Measurements from ENCODE around the gene ATP5PO. TPM values are rescaled to one million over a fixed set of nuclear protein-coding genes. Genes with fewer than 3 reads are reported as not detected.
A peak's percentile ranks its signal among the peaks of the same experiment; 100 is the strongest.

Gene ATP5PO
- total RNA-seq, 1 experiment from 2014 or later = 232 TPM

- intact Hi-C loops (cut with micrococcal nuclease; ENCODE audit: unreplicated experiment) = no loop called here
- no TSS peak for BruUV-seq (replicated peaks)
- Mint-ChIP-seq H3K4me3 (ENCODE audit: unreplicated experiment) (no peak overlapping the region), H3K27me3 (ENCODE audit: insufficient read depth, unreplicated experiment) (no peaks in the 10 kb centered on the region), H3K36me3 (ENCODE audit: insufficient read depth, unreplicated experiment) (peaks cover 11% of the 10 kb centered on the region), H3K27ac (ENCODE audit: unreplicated experiment) (peak overlapping the region; percentile 2), H3K9me3 (ENCODE audit: unreplicated experiment) (peaks cover 27% of the 10 kb centered on the region), H3K4me1 (ENCODE audit: low read depth, unreplicated experiment) (peaks cover 23% of the 10 kb centered on the region)
- POLR2A ChIA-PET = no interaction called here
- H3K4me3 ChIP-seq (ENCODE audit: low read depth, low read length) = no peak overlapping the region
- DNase-seq = no peak
- no peaks in the 10 kb centered on the region for H3K36me3 ChIP-seq (ENCODE audit: control insufficient read depth, insufficient read depth, low read length)
- no peaks in the 10 kb centered on the region for H3K27me3 ChIP-seq (replicated peaks; ENCODE audit: control insufficient read depth, insufficient read depth, low read length)
- H3K9me3 ChIP-seq = peaks cover 5% of the 10 kb centered on the region
- CTCF ChIA-PET = interaction anchor here (0.6 kb wide), 1 partner anchor 20 kb away, joined by 3 read pairs; no protein-coding TSS in a partner anchor
- no peak for TF ChIP-seq CTCF (IDR thresholded peaks at IDR 0.05; ENCODE audit: insufficient read depth in 1 of 2, low read depth in 1 of 2, low read length in 1 of 2, severe bottlenecking in 1 of 2, unreplicated experiment in 1 of 2)
- peaks cover 24% of the 10 kb centered on the region for H3K4me1 ChIP-seq
These were observed 48.4 kb upstream of the ATP5PO start for GRCh38 chr21:33963848-33964555.

DNA sequence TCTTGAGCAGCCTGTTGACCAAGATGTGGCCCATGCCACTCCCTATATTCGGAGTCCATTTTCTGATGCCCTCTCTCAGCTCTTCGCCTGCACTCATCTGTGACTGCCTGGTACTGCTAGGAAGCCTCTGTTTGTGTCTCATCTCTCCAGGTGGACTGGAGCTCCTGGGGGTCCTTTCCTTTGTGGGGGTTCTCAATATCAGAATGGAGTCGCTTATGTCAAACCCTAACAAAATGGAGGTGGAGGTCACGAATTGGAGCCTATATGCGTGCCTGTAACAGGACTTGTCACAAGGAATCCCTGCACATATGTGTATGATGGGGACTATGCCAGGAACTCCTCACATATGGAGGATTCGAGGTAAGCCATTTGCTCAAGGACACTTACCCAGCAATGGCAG, 46.7 kb upstream of the ATP5PO start:
- intact Hi-C loops (cut with micrococcal nuclease; ENCODE audit: unreplicated experiment) = no loop called here
- peaks cover 7% of the 10 kb centered on the region for H3K4me1 ChIP-seq
- H3K36me3 ChIP-seq (ENCODE audit: control insufficient read depth, insufficient read depth, low read length) = no peaks in the 10 kb centered on the region
- H3K27me3 Mint-ChIP-seq (ENCODE audit: insufficient read depth, unreplicated experiment) = no peaks in the 10 kb centered on the region
- peaks cover 35% of the 10 kb centered on the region for H3K9me3 Mint-ChIP-seq (ENCODE audit: unreplicated experiment)
- H3K9me3 ChIP-seq = peaks cover 16% of the 10 kb centered on the region
- H3K27me3 ChIP-seq (replicated peaks; ENCODE audit: control insufficient read depth, insufficient read depth, low read length) = no peaks in the 10 kb centered on the region
- H3K36me3 Mint-ChIP-seq (ENCODE audit: insufficient read depth, unreplicated experiment) = peaks cover 7% of the 10 kb centered on the region
- DNase-seq = no peak
- no peak for TF ChIP-seq CTCF (IDR thresholded peaks at IDR 0.05; ENCODE audit: insufficient read depth in 1 of 2, low read depth in 1 of 2, low read length in 1 of 2, severe bottlenecking in 1 of 2, unreplicated experiment in 1 of 2)
- no TSS peak for BruUV-seq (replicated peaks)
- H3K27ac Mint-ChIP-seq (ENCODE audit: unreplicated experiment) = no peak overlapping the region
- H3K4me3 ChIP-seq (ENCODE audit: low read depth, low read length) = no peak overlapping the region
- ChIA-PET POLR2A (no interaction called here), CTCF (interaction anchor here (0.6 to 1.2 kb wide), 2 partner anchors 10 to 38 kb away, joined by 5 to 6 read pairs; no protein-coding TSS in a partner anchor)
- H3K4me1 Mint-ChIP-seq (ENCODE audit: low read depth, unreplicated experiment) = peaks cover 12% of the 10 kb centered on the region
- no peak overlapping the region for H3K4me3 Mint-ChIP-seq (ENCODE audit: unreplicated experiment)

DNA sequence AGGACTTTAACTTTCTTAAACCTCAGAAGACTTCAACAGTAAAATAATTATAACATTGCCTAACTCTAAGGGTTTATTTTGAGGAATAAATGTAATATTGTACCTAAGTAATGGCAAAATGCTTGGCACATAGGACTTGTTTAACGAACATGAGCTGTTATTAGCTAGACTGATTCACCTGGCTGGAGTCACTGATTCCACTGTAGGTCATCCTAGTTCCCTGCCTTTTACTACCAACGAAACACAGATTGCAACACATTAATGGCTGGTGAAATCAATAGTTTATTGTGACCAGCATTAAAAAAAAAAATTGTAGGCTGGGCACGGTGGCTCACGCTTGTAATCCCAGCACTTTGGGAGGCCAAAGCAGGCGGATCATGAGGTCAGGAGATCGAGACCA, 45.5 kb upstream of the ATP5PO start:
- Histone ChIP-seq H3K4me1 (peaks cover under 1% of the 10 kb centered on the region; the same call in 1 of the 2 replicates), H3K27me3 (replicated peaks; ENCODE audit: control insufficient read depth, insufficient read depth, low read length) (no peaks in the 10 kb centered on the region), H3K9me3 (peaks cover 16% of the 10 kb centered on the region), H3K36me3 (ENCODE audit: control insufficient read depth, insufficient read depth, low read length) (no peaks in the 10 kb centered on the region), H3K4me3 (ENCODE audit: low read depth, low read length) (no peak overlapping the region)
- H3K27me3 Mint-ChIP-seq (ENCODE audit: insufficient read depth, unreplicated experiment) = no peaks in the 10 kb centered on the region
- intact Hi-C loops (cut with micrococcal nuclease; ENCODE audit: unreplicated experiment) = no loop called here
- CTCF ChIA-PET = interaction anchor here (1.2 kb wide), 1 partner anchor 37 kb away, joined by 6 read pairs; no protein-coding TSS in a partner anchor
- no peak overlapping the region for H3K4me3 Mint-ChIP-seq (ENCODE audit: unreplicated experiment)
- DNase-seq = no peak
- H3K27ac Mint-ChIP-seq (ENCODE audit: unreplicated experiment) = no peak overlapping the region
- peaks cover 4% of the 10 kb centered on the region for H3K36me3 Mint-ChIP-seq (ENCODE audit: insufficient read depth, unreplicated experiment)
- H3K4me1 Mint-ChIP-seq (ENCODE audit: low read depth, unreplicated experiment) = peaks cover 6% of the 10 kb centered on the region
- BruUV-seq (replicated peaks) = no TSS peak
- peaks cover 35% of the 10 kb centered on the region for H3K9me3 Mint-ChIP-seq (ENCODE audit: unreplicated experiment)
- TF ChIP-seq CTCF (IDR thresholded peaks at IDR 0.05; ENCODE audit: insufficient read depth in 1 of 2, low read depth in 1 of 2, low read length in 1 of 2, severe bottlenecking in 1 of 2, unreplicated experiment in 1 of 2) = no peak
- POLR2A ChIA-PET = no interaction called here

Data from Caco-2 (cell line).